ENCODE results near the gene PRSS57. TPM values are rescaled to one million over a fixed set of nuclear protein-coding genes. Genes with fewer than 3 reads are reported as not detected.

Gene PRSS57
- total and polyA plus RNA-seq, 2 donors from 2014 or later, result not detected

GRCh38 chr19:719636-720344 lies 24.5 kb upstream of the PRSS57 start:
- DNase-seq, result peak; percentile 61 to 87 (median 82)

GRCh38 chr19:718991-719512 lies 23.8 kb upstream of the PRSS57 start:
- intact Hi-C loops (cut with DNase I), result no loop called here
- H3K9ac ChIP-seq (ENCODE audit: low read length in 3 of 3), result no peak overlapping the region
- peak overlapping the region; percentile 76 to 81 for H3K27ac ChIP-seq (ENCODE audit: low read depth in 2 of 2, low read length in 2 of 2)
- TF ChIP-seq CTCF (IDR thresholded peaks at IDR 0.05; ENCODE audit: borderline replicate concordance, extremely low read depth, insufficient read depth), result no peak
- H3K4me1 ChIP-seq (ENCODE audit: control insufficient read depth in 2 of 3, insufficient read depth in 2 of 3, low read depth in 1 of 3, low read length in 3 of 3), result peaks cover 0 to 12% (median 0%) of the 10 kb centered on the region in 3 donors
- peak overlapping the region in 1 of 3 donors; percentile 17 for H3K4me3 ChIP-seq (ENCODE audit: low read length in 3 of 3)
- H3K36me3 ChIP-seq (ENCODE audit: control insufficient read depth in 2 of 3, insufficient read depth in 3 of 3, low read length in 3 of 3), result peaks cover 0 to 3% (median 0%) of the 10 kb centered on the region in 3 donors
- peaks cover 0 to 5% (median 2%) of the 10 kb centered on the region in 3 donors for H3K9me3 ChIP-seq (ENCODE audit: control insufficient read depth in 2 of 3, insufficient read depth in 1 of 3, low read length in 3 of 3)
- FAIRE-seq (no peak), DNase-seq (peak; percentile 64 to 91 (median 84))
- H3K27me3 ChIP-seq (ENCODE audit: control insufficient read depth, insufficient read depth, low read length), result no peaks in the 10 kb centered on the region

More at GRCh38 chr19:719636-720344, 24.5 kb upstream of the PRSS57 start:
- H3K4me1 ChIP-seq (ENCODE audit: control insufficient read depth in 2 of 3, insufficient read depth in 2 of 3, low read depth in 1 of 3, low read length in 3 of 3), result peaks cover 0 to 12% (median 0%) of the 10 kb centered on the region in 3 donors
- H3K27ac ChIP-seq (ENCODE audit: low read depth in 2 of 2, low read length in 2 of 2), result peak overlapping the region; percentile 76 to 81
- H3K4me3 ChIP-seq (ENCODE audit: low read length in 3 of 3), result peak overlapping the region in 1 of 3 donors; percentile 35
- H3K9me3 ChIP-seq (ENCODE audit: control insufficient read depth in 2 of 3, insufficient read depth in 1 of 3, low read length in 3 of 3), result peaks cover 0 to 5% (median 2%) of the 10 kb centered on the region in 3 donors
- peaks cover 0 to 3% (median 0%) of the 10 kb centered on the region in 3 donors for H3K36me3 ChIP-seq (ENCODE audit: control insufficient read depth in 2 of 3, insufficient read depth in 3 of 3, low read length in 3 of 3)
- no peaks in the 10 kb centered on the region for H3K27me3 ChIP-seq (ENCODE audit: control insufficient read depth, insufficient read depth, low read length)
- intact Hi-C loops (cut with DNase I), result no loop called here
- no peak for TF ChIP-seq CTCF (IDR thresholded peaks at IDR 0.05; ENCODE audit: borderline replicate concordance, extremely low read depth, insufficient read depth)
- no peak for FAIRE-seq
- H3K9ac ChIP-seq (ENCODE audit: low read length in 3 of 3), result peak overlapping the region in 1 of 3 donors; percentile 40

GRCh38 chr19:718251-718951 lies 23.1 kb upstream of the PRSS57 start:
- peaks cover 0 to 5% (median 2%) of the 10 kb centered on the region in 3 donors for H3K9me3 ChIP-seq (ENCODE audit: control insufficient read depth in 2 of 3, insufficient read depth in 1 of 3, low read length in 3 of 3)
- intact Hi-C loops (cut with DNase I), result no loop called here
- FAIRE-seq, result no peak
- H3K27me3 ChIP-seq (ENCODE audit: control insufficient read depth, insufficient read depth, low read length), result no peaks in the 10 kb centered on the region
- H3K27ac ChIP-seq (ENCODE audit: low read depth in 2 of 2, low read length in 2 of 2), result peak overlapping the region; percentile 76 to 81
- H3K4me3 ChIP-seq (ENCODE audit: low read length in 3 of 3), result no peak overlapping the region
- H3K4me1 ChIP-seq (ENCODE audit: control insufficient read depth in 2 of 3, insufficient read depth in 2 of 3, low read depth in 1 of 3, low read length in 3 of 3), result peaks cover 0 to 12% (median 0%) of the 10 kb centered on the region in 3 donors
- DNase-seq, result peak; percentile 65 to 84 (median 78)
- peaks cover 0 to 3% (median 0%) of the 10 kb centered on the region in 3 donors for H3K36me3 ChIP-seq (ENCODE audit: control insufficient read depth in 2 of 3, insufficient read depth in 3 of 3, low read length in 3 of 3)
- no peak for TF ChIP-seq CTCF (IDR thresholded peaks at IDR 0.05; ENCODE audit: borderline replicate concordance, extremely low read depth, insufficient read depth)
- H3K9ac ChIP-seq (ENCODE audit: low read length in 3 of 3), result peak overlapping the region in 1 of 3 donors; percentile 15

Data from kidney (tissue), 14 donors.